GM23248 (cell line): ENCODE data around the gene ARHGAP45.

Source experiments
- EZH2 ChIP-seq: fragments of 200-600 bp; sonication (generic); IDR thresholded peaks from 2 replicates; pipeline ENCODE4 v1.6.1; 2018; ENCODE audit warnings: antibody characterized with exemption, mild to moderate bottlenecking; ENCODE audit not compliant: insufficient read depth, poor library complexity, severe bottlenecking
- EZH2phosphoT487 ChIP-seq: fragments of 200-600 bp; sonication (generic); IDR thresholded peaks from 2 replicates; pipeline ENCODE4 v1.6.1; 2018; ENCODE audit warnings: antibody characterized with exemption, moderate library complexity, mild to moderate bottlenecking, low read depth; ENCODE audit not compliant: insufficient read depth

GRCh38 chr19:1067341-1067957 is 482 bp downstream of the ARHGAP45 start:
- no peak for TF ChIP-seq EZH2
- TF ChIP-seq EZH2phosphoT487: no peak
